ENCODE data around the gene DUSP7. TPM values are rescaled to one million over a fixed set of nuclear protein-coding genes. Genes with fewer than 3 reads are reported as not detected.

DUSP7 gene
- polyA plus RNA-seq, 4 donors = 1.6 to 9.4 (median 4.4) TPM

- H3K9me3 ChIP-seq (ENCODE audit: control insufficient read depth in 2 of 2, insufficient read depth in 1 of 2, low read depth in 1 of 2, low read length in 1 of 2) = no peaks in the 10 kb centered on the region
- H3K27me3 ChIP-seq (ENCODE audit: control insufficient read depth in 3 of 3, insufficient read depth in 3 of 3, low read length in 3 of 3) = no peaks in the 10 kb centered on the region
- FAIRE-seq (no peak), DNase-seq (no peak)
- WGBS, 3 donors = 84 to 93% (median 87%) methylated on average over 5 of the region's 5 CpGs
- H3K4me1 ChIP-seq (ENCODE audit: control insufficient read depth in 3 of 3, insufficient read depth in 2 of 3, low read depth in 1 of 3, low read length in 2 of 3) = peaks cover 0 to 26% (median 0%) of the 10 kb centered on the region in 3 donors
- H3K27ac ChIP-seq (ENCODE audit: low read depth in 1 of 3, low read length in 2 of 3) = no peak overlapping the region
- H3K4me3 ChIP-seq (ENCODE audit: low read depth in 1 of 3, low read length in 3 of 3) = no peak overlapping the region
- H3K36me3 ChIP-seq (ENCODE audit: control insufficient read depth in 3 of 3, insufficient read depth in 2 of 3, low read depth in 1 of 3, low read length in 3 of 3) = peaks cover 0 to 16% (median 0%) of the 10 kb centered on the region in 3 donors
Measured at GRCh38 chr3:52083556-52084087, 27.3 kb upstream of the DUSP7 start.

- no peak for FAIRE-seq
Measured at GRCh38 chr3:52082951-52083350, 26.6 kb upstream of the DUSP7 start.

DNA sequence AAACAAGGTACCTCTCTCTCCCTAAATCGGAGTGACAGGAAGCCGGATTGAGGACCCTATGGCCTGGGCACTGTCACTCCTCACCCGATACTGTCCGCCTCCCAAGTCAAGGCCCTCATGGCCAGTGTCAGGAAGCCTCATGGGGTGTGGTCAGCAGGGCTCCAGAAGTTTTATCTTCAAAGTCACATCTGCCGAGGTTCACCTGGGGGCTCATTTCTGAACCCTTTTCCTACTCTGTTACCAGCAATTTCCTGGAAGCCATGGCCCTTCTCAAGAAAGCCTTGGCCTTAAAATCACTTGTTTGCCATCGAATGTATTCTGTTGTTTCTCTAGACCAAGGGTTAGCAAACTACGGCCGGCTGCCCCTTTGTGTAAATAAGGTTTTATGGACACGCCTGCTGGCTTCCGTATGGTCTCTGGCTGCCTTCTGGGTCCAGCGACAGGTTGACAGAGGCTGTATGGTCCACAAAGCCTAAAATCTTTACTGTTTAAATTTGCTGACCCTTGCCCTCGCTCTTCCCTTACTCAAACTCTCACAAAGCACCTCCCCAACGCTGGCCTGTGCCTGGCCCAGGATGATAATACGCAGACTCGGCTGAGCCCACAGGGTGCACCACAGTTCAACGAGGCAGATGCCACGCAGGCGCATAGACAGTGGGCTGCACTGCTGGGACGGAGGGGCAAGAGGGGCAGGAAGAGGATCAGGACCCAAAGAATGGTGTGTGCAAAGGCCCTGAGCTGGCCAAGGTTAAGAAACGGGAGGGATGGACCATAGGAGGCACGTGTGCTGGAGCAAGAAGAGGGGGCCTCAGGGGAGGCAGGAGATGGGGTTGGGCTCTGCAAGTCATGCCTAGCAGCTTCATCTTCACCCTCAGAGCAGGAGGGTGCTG, 24.7 kb upstream of the DUSP7 start:
- Histone ChIP-seq H3K4me3 (ENCODE audit: low read depth in 1 of 3, low read length in 3 of 3) (no peak overlapping the region), H3K9me3 (ENCODE audit: control insufficient read depth in 2 of 2, insufficient read depth in 1 of 2, low read depth in 1 of 2, low read length in 1 of 2) (no peaks in the 10 kb centered on the region), H3K27me3 (ENCODE audit: control insufficient read depth in 3 of 3, insufficient read depth in 3 of 3, low read length in 3 of 3) (no peaks in the 10 kb centered on the region), H3K4me1 (ENCODE audit: control insufficient read depth in 3 of 3, insufficient read depth in 2 of 3, low read depth in 1 of 3, low read length in 2 of 3) (peaks cover 0 to 8% (median 0%) of the 10 kb centered on the region in 3 donors), H3K27ac (ENCODE audit: low read depth in 1 of 3, low read length in 2 of 3) (no peak overlapping the region), H3K36me3 (ENCODE audit: control insufficient read depth in 3 of 3, insufficient read depth in 2 of 3, low read depth in 1 of 3, low read length in 3 of 3) (peaks cover 0 to 12% (median 0%) of the 10 kb centered on the region in 3 donors)
- WGBS, 3 donors = 83% methylated on average over 21 of the region's 21 CpGs
- DNase-seq (no peak), FAIRE-seq (no peak)

More at GRCh38 chr3:52082951-52083350, 26.6 kb upstream of the DUSP7 start:
- Histone ChIP-seq H3K4me1 (ENCODE audit: control insufficient read depth in 3 of 3, insufficient read depth in 2 of 3, low read depth in 1 of 3, low read length in 2 of 3) (peaks cover 0 to 19% (median 0%) of the 10 kb centered on the region in 3 donors), H3K27me3 (ENCODE audit: control insufficient read depth in 3 of 3, insufficient read depth in 3 of 3, low read length in 3 of 3) (no peaks in the 10 kb centered on the region), H3K27ac (ENCODE audit: low read depth in 1 of 3, low read length in 2 of 3) (no peak overlapping the region), H3K36me3 (ENCODE audit: control insufficient read depth in 3 of 3, insufficient read depth in 2 of 3, low read depth in 1 of 3, low read length in 3 of 3) (peaks cover 0 to 10% (median 0%) of the 10 kb centered on the region in 3 donors), H3K4me3 (ENCODE audit: low read depth in 1 of 3, low read length in 3 of 3) (no peak overlapping the region), H3K9me3 (ENCODE audit: control insufficient read depth in 2 of 2, insufficient read depth in 1 of 2, low read depth in 1 of 2, low read length in 1 of 2) (no peaks in the 10 kb centered on the region)
- no peak for DNase-seq
- 87 to 93% (median 88%) methylated on average over 8 of the region's 8 CpGs for WGBS, 3 donors

DNA sequence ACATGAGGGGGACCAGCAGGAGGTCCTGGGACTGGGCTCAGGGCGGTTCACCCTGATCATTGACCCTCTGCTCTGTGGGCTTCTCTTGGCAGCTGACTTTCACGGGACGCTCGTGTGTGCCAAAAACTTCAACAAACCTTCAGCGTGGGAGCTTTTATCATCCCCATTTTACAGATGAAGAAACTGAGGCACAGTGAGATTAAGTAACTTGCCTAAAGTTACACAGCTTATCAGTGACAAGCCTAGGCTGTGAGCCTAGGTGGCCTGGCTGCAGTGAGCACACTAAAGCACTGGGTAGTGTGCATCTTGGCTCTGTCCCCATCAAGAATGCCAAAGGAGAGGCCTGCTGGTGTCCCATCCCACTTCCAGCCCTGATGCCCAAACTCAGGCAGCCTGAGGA, 23.6 kb upstream of the DUSP7 start:
- no peak for FAIRE-seq
- Histone ChIP-seq H3K4me3 (ENCODE audit: low read depth in 1 of 3, low read length in 3 of 3) (no peak overlapping the region), H3K27ac (ENCODE audit: low read depth in 1 of 3, low read length in 2 of 3) (no peak overlapping the region), H3K27me3 (ENCODE audit: control insufficient read depth in 3 of 3, insufficient read depth in 3 of 3, low read length in 3 of 3) (no peaks in the 10 kb centered on the region), H3K4me1 (ENCODE audit: control insufficient read depth in 3 of 3, insufficient read depth in 2 of 3, low read depth in 1 of 3, low read length in 2 of 3) (peaks cover 0 to 8% (median 0%) of the 10 kb centered on the region in 3 donors), H3K36me3 (ENCODE audit: control insufficient read depth in 3 of 3, insufficient read depth in 2 of 3, low read depth in 1 of 3, low read length in 3 of 3) (peaks cover 0 to 18% (median 0%) of the 10 kb centered on the region in 3 donors), H3K9me3 (ENCODE audit: control insufficient read depth in 2 of 2, insufficient read depth in 1 of 2, low read depth in 1 of 2, low read length in 1 of 2) (no peaks in the 10 kb centered on the region)
- no peak for DNase-seq
- 95 to 98% (median 96%) methylated on average over 5 of the region's 5 CpGs for WGBS, 3 donors

DNA sequence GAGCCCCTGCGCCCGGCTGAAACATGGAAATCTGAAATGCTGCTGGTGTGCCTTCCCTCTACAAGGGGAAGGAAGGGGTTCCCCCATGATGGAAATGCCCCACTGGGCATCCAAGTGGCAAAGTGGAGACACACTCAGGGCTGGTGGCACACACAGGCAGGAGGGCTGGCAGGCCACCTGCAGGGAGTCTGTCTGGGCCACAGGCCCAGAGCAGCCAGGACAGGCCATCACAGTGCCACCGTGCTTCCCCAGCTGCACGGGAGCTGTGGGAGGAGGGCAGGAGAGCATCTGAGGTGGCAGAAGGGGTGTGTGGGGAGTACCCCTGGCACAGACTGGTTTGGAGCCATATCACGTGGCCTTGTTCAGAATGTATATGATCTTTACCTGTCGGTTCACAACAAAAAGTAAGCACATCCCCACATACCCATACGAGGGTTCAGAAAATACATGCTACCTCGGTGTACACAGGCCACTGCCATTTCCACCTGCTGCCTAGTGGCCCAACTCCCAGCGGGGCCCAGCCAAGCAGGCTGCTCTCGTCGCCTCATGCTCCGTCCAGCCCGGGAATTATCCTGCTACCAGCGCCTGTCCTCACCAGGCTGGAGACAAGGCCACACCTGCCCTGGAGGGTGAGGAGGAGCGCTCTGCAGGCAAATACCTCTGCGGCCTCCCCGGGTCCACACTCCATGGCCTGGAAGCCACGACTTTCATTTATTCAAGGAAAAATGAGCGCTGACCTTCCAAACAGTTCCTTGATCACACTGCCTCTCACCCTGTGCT, 22.6 kb upstream of the DUSP7 start:
- Histone ChIP-seq H3K27ac (ENCODE audit: low read depth in 1 of 3, low read length in 2 of 3) (no peak overlapping the region), H3K27me3 (ENCODE audit: control insufficient read depth in 3 of 3, insufficient read depth in 3 of 3, low read length in 3 of 3) (no peaks in the 10 kb centered on the region), H3K4me3 (ENCODE audit: low read depth in 1 of 3, low read length in 3 of 3) (no peak overlapping the region), H3K36me3 (ENCODE audit: control insufficient read depth in 3 of 3, insufficient read depth in 2 of 3, low read depth in 1 of 3, low read length in 3 of 3) (peaks cover 0 to 24% (median 0%) of the 10 kb centered on the region in 3 donors), H3K4me1 (ENCODE audit: control insufficient read depth in 3 of 3, insufficient read depth in 2 of 3, low read depth in 1 of 3, low read length in 2 of 3) (peaks cover 0 to 8% (median 0%) of the 10 kb centered on the region in 3 donors), H3K9me3 (ENCODE audit: control insufficient read depth in 2 of 2, insufficient read depth in 1 of 2, low read depth in 1 of 2, low read length in 1 of 2) (no peaks in the 10 kb centered on the region)
- WGBS, 3 donors = 93 to 96% (median 96%) methylated on average over 19 of the region's 19 CpGs
- no peak for DNase-seq
- FAIRE-seq = no peak

GRCh38 chr3:52077925-52078324, 21.6 kb upstream of the DUSP7 start:
- DNase-seq = no peak
- Histone ChIP-seq H3K9me3 (ENCODE audit: control insufficient read depth in 2 of 2, insufficient read depth in 1 of 2, low read depth in 1 of 2, low read length in 1 of 2) (no peaks in the 10 kb centered on the region), H3K27ac (ENCODE audit: low read depth in 1 of 3, low read length in 2 of 3) (peak overlapping the region in 1 of 3 donors; percentile 48), H3K27me3 (ENCODE audit: control insufficient read depth in 3 of 3, insufficient read depth in 3 of 3, low read length in 3 of 3) (no peaks in the 10 kb centered on the region), H3K4me1 (ENCODE audit: control insufficient read depth in 3 of 3, insufficient read depth in 2 of 3, low read depth in 1 of 3, low read length in 2 of 3) (peaks cover 0 to 8% (median 0%) of the 10 kb centered on the region in 3 donors), H3K4me3 (ENCODE audit: low read depth in 1 of 3, low read length in 3 of 3) (no peak overlapping the region), H3K36me3 (ENCODE audit: control insufficient read depth in 3 of 3, insufficient read depth in 2 of 3, low read depth in 1 of 3, low read length in 3 of 3) (peaks cover 0 to 20% (median 0%) of the 10 kb centered on the region in 3 donors)
- FAIRE-seq = no peak
- 60 to 80% (median 60%) methylated on average over 3 of the region's 3 CpGs for WGBS, 3 donors

DNA sequence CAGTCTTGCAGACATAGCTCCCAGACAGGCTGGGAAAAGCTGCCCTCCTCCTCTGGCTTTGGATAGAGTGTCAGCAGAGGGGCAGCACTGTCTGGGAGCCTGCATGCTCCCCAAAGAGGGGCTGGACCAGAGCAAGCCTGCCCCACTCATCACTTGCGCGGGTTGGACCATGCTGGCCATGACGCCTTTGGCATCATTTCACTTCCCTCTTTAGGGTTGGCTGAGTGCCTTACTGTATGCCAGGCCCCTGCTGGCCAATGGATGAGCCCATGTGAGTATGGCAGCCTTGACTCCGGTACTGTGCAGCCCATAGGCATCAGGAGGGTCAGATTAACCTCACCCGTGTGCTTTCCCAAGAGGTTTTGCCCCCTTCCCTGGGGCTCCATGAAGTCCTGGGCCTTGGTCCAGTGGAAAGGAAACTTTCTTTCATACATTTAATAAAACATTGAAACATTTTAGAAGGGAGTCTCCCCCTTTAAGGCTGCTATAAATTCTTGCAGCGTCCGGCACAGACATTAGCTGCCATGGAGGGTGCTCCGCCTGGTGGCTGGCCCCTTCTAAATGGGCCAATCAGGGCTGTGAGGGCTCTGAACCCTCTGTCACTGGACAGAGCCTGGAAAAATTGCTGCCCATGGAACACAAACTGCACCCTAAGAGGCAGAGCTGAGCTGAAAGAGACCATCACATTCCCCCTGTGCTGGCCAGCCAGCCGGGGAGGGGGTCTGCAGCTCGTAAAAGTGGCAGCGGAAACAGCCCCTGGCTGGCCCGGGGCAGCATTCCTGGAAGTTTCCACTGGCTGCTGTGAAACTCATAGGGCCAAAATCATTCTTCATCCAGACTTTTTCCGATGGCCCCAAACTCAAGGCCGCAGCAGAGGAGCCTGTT, 20.8 kb upstream of the DUSP7 start:
- 73 to 90% (median 87%) methylated on average over 14 of the region's 14 CpGs for WGBS, 3 donors
- Histone ChIP-seq H3K9me3 (ENCODE audit: control insufficient read depth in 2 of 2, insufficient read depth in 1 of 2, low read depth in 1 of 2, low read length in 1 of 2) (no peaks in the 10 kb centered on the region), H3K27me3 (ENCODE audit: control insufficient read depth in 3 of 3, insufficient read depth in 3 of 3, low read length in 3 of 3) (no peaks in the 10 kb centered on the region), H3K4me1 (ENCODE audit: control insufficient read depth in 3 of 3, insufficient read depth in 2 of 3, low read depth in 1 of 3, low read length in 2 of 3) (peaks cover 0 to 8% (median 0%) of the 10 kb centered on the region in 3 donors), H3K27ac (ENCODE audit: low read depth in 1 of 3, low read length in 2 of 3) (peak overlapping the region in 1 of 3 donors; percentile 48), H3K4me3 (ENCODE audit: low read depth in 1 of 3, low read length in 3 of 3) (no peak overlapping the region), H3K36me3 (ENCODE audit: control insufficient read depth in 3 of 3, insufficient read depth in 2 of 3, low read depth in 1 of 3, low read length in 3 of 3) (peaks cover 0 to 20% (median 0%) of the 10 kb centered on the region in 3 donors)
- DNase-seq (no peak), FAIRE-seq (no peak)
